HG03439 (cell line): ENCODE results near the gene DCXR.

Source experiments
- ATAC-seq: cut with Tn5 transposase; IDR thresholded peaks from one replicate; pipeline ENCODE4 v1.9.1; 2021; ENCODE audit warnings: mild to moderate bottlenecking, moderate library complexity; ENCODE audit not compliant: unreplicated experiment

DCXR gene

DNA sequence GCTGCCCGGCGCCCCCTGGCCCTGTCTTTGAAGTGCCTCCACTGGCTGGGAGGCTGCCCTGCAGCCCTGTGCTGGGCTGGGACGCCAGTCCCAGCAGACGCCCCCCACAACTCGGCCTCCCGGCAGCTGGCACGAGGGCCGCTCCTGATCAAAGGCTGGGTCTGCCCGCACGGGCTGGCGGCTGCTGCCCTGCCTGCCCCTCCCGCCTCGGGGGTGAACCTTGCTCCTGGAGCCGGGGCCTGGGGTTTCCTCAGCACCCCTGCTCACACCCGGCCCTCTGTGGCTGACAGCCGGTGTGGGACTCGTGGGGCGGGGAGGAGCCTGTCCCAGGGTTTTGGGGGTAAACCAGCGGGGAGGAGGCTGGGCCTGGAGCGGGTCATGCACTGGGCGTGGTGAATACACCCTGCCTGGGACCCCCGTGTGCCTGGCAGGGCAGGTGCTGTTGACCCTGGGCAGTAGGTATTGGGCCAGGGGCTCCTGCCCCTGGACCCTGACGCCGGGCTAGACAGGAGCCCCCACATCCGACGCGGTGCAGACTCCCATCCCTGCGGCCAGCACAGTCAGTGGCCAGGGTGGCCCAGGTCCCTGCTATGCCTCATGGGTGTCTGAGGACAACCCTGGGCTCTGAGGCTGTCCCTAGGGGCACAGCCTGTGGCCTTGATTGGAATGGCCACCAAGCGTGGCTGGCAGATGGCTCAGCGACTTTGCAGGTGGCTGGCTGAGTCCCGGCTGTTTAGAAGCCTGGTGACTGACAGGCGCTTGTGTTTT, 36.5 kb downstream of the DCXR start:
- no peak for ATAC-seq

DNA sequence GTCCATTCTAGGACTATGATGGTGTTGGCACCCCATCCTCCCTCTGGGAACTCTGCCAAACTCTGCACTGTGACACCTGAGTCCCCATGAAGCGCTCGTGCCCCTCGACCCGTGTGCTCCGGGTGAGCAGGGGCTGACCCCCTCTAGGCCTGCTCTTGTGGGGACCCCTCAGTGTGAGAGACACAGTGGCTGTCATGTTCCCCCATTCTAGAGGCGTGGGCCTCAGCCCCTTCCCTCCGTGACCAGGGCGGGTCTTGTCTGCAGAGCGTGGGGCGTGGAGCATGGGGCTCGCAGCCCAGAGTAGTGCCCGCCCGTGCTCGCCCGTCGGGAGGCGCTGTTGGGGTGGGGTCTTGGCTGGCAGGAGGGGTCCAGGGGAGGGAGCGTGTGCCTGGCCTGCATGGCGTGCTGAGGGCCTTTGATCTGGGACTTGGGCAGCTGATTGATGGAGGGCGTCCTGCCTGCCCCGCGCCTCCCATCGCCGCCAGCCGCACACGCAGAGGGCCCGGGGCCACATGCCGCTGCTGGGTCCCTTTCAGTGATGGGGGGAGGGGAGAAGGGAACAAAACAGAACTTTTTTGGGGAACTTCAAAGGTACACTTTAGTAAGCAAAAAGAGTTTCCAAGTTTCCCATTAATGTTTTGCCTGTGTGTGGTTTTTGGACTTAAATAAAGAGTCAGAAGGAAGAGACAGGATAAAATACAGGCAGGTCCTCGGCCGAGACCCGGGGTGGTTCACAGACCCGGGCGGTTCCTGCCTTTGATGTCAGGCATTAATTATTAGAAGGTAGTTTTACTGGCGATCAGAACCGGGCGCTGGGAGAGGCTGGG, 37.3 kb downstream of the DCXR start:
- no peak for ATAC-seq

DNA sequence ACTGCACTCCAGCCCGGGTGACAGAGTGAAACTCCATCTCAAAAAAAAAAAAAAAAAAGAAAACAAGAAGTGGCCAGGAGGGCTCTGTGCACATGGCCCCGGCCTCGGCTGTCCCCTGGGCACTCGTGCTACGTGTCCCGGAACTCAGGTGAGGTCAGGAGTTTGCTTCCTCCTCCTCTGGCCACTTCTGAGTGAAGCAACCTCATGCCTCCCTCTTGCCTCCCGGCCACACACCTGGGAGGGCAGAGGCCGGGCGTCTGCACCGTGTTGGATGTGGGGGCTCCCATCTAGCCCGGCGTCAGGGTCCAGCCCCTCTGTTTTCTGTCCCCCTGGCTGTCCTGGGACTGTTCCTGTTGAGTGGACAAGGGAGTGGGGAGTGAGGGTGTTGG, 37.9 kb downstream of the DCXR start:
- ATAC-seq = no peak

- ATAC-seq = no peak
Observed at GRCh38 chr17:81998691-81999438, 38.6 kb downstream of the DCXR start.

DNA sequence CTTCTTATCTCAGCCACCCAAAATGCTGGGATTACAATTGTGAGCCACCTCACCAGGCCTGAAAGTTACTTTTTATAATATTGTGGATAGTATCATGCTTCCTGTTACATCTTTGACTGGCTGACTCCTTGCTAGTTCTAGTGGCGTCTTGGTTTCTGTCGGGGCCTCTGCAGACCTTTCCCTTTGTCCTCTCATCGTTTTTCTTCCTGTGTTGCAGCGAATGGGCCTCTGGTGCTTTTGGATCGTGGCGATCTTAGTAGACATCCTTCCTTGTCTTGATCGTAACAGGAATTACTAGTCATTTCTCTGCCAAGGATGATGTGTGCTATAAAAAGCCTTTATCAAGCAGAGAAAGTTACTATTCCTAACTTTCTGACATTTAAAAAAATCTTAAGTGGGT, 39.3 kb downstream of the DCXR start:
- no peak for ATAC-seq

DNA sequence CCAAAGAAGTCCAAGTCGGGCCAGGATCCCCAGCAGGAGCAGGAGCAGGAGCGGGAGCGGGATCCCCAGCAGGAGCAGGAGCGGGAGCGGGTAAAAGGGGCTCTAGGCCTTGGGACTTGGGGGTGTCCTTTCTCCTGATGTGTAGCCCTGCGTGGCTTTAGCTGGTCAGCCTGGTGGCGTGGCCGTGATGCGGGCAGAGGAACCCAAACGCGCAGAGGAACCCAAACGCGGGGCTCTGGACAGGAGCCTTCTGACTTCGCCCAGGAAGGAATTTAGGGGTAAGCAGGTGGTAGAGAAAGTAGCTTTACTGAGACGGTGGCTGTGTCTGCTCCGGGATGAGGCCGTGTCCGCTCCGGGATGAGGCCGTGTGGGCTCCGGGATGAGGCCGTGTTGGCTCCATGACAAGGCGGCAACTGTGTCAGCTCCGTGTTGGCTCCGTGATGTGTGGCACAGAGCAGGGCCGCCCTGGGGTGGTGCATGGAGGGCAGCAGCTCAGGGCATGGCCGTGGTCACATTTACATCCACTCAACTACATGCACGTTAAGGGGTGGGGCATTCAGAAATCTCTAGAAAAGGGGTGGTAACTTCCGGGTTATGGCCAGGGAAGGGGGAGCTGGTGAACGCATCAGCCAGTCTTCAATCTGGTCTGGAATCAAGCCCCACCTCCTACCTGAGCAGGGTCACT, 40.6 kb downstream of the DCXR start:
- no peak for ATAC-seq

- no peak for ATAC-seq
Observed at GRCh38 chr17:81996232-81996756, 41.2 kb downstream of the DCXR start.

DNA sequence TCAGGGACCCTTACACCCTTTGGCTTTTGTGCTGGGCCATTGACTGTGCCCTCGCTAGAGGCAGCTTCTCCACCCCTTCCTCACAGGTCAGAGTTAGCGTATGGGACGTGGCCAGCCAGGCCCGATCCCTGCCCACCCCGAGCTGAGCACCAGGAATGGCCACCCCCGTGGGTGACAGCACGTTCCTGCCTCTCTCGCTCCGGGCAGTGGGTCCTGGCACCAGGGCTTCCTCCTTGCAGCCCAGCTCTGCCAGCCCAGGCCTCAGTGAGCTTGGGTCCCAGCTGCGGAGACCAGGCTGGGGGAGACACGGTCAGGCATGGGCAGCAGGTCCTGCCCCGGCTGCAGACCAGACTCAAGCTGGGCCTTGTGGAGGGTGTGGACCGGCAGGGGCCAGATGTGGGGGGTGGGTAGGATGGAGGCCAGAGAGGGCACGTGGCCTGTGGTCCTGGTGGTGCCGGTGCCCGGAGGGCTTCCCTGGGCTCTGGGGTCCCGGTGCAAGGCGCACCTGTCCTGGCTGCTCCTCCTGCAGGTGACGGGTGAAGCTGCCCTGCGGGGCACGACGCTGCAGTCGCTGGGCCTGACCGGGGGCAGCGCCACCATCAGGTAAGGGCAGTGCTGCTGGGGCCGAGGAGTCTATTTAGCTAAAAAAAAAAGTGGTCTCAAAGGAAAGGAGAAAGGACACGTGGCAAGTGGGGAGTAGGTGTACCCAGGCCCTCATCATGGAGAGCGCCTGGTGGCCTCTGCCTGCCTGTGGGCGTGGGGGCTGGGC, 41.9 kb downstream of the DCXR start:
- ATAC-seq = no peak

- ATAC-seq = no peak
Observed at GRCh38 chr17:81994593-81995462, 42.7 kb downstream of the DCXR start.

- ATAC-seq = no peak
Observed at GRCh38 chr17:81993729-81994592, 43.5 kb downstream of the DCXR start.

DNA sequence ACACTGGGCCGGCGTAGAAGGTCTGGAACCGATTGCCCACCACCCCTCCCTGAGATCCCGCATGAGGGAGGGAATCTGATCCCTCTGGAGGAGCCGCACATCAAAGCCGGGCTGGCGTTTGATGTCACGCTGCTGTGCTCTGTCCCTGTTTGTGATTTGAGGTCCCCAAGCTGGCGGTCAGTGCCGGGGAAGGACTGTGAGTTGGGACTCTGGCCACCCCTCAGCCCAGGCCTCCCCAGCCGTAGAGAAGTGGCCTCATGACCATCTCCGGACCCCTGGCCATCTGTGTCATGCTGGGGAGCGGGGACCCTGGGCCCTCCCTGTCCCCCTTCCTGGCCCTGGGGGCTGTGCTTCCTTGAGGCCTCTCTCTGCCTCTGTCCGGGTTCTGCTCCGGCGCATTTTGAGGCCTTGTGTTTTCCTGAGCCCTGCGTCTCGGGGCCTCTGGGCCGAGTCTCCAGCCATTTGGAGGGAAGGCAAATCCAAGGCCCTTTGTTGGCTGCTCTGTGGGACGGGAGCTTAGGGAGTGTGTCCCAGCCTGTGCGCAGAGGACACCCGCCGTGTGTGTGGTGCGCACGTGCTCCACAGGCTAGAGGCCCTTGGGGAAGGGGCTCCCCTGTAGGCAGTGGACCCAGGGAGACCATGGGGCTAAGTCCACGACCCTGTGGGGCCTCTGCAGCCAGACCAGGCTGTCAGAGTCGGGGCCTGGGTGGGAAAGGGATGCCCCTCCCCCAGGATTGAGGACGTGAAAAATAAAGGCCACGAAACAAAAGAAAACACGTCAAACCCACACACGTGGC, 45.0 kb downstream of the DCXR start:
- ATAC-seq = no peak

DNA sequence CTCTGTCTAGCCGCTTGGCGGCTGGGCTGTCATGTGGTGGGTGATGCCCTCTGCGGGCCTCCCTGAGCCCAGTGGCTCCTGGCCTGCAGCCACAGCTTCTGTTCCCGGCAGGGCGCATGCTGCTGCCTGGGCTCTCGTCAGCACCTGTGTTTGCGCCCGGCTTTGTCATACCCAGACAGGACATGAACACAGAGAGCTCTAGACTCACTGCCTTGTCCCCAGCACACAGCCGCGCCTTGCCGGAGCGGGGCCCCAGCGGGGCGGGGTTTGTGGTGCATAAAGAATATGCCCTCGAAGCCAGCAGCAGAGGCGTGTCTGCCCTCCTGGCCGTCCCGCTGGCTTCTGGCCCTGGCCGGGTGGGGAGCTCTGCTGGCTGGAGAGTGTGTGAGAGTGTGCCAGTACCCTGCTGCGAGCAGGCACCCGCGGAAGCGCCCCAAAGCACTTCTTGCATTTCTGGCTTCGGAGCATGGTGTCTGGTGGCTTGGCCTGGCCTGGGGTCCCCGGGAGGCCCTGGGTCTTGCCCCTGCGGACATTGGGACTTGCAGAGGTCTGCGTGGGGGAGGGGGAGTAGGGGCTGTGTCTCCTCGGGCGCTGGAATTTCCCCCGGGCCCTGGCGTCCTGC, 45.7 kb downstream of the DCXR start:
- ATAC-seq = no peak

DNA sequence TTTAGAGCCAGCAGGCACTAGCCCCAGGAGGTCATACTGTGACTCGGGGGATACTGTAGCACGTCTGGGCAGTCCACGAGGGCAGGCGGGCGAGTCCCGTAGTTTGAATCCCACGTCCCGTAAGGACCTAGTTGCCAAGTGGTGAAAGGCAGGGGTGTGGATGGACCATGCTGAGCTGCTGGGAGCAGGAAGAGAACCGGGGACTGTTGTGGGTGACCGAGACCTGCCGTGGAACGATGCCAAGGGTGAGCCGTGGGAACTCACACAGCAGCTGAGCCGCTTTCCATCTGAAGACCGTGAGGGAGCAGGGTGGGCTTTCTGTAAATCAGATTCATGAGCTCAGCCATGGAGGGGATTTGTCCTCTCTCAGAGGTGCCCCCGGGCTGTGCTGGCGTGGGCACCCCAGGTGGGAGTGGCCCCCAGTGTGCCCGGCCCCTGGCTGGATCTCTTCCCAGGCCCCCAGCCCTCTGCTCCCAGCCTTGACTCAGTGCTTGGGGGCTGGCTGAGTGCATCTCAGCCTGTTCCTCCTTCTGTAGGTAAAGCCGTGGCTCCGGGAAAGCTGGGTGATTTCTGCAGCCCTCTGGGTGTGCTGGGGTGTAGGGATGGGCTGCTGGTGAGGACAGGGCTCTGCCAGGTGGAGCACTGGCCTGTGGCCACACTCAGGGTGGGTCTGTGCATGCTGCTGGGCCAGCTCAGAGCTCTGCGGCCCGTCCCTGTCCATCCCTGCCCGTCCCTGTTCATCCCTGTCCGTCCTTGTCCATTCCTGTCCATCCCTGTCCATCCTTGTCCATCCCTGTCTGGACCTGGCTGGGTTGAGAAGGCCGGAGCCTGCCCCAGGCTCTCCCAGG, 46.4 kb downstream of the DCXR start:
- no peak for ATAC-seq

GRCh38 chr17:81987161-81987770, 50.2 kb downstream of the DCXR start:
- ATAC-seq = no peak

DNA sequence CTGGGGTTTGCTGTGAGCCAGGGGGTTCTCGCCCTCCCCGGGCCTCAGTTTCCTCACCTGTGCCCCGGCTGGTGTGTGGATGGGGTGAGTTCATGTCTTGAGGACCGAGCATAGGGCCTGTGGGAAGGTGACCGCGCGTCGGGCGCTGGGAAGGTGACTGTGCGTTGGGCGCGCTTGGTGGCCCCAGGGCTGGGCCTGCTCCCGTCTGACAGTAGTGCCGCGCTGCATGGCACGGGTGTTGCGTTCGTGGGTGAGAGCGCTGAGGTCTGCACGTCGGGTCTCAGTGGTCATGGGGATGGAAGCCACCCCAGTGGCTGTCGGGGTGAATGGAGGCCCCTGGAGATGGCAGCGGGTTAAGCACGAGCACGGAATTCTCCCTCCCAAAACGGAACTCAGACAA, 50.9 kb downstream of the DCXR start:
- no peak for ATAC-seq
